Regular cardiac myocyte (primary cell): Measurements from ENCODE around the gene AFMID. TPM values are rescaled to one million over a fixed set of nuclear protein-coding genes. Genes with fewer than 3 reads are reported as not detected.

Experiments
- total RNA-seq: library from RNA; depleted of rRNA; stranded (reverse); fragments of >200 nt; gene quantifications from 2 replicates; pipeline ENCODE4 v1.2.3, GENCODE V29; 2014

AFMID gene, protein sequence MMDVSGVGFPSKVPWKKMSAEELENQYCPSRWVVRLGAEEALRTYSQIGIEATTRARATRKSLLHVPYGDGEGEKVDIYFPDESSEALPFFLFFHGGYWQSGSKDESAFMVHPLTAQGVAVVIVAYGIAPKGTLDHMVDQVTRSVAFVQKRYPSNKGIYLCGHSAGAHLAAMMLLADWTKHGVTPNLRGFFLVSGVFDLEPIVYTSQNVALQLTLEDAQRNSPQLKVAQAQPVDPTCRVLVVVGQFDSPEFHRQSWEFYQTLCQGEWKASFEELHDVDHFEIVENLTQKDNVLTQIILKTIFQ
- 55.2 and 60.4 TPM in 2 replicates for total RNA-seq

DNA sequence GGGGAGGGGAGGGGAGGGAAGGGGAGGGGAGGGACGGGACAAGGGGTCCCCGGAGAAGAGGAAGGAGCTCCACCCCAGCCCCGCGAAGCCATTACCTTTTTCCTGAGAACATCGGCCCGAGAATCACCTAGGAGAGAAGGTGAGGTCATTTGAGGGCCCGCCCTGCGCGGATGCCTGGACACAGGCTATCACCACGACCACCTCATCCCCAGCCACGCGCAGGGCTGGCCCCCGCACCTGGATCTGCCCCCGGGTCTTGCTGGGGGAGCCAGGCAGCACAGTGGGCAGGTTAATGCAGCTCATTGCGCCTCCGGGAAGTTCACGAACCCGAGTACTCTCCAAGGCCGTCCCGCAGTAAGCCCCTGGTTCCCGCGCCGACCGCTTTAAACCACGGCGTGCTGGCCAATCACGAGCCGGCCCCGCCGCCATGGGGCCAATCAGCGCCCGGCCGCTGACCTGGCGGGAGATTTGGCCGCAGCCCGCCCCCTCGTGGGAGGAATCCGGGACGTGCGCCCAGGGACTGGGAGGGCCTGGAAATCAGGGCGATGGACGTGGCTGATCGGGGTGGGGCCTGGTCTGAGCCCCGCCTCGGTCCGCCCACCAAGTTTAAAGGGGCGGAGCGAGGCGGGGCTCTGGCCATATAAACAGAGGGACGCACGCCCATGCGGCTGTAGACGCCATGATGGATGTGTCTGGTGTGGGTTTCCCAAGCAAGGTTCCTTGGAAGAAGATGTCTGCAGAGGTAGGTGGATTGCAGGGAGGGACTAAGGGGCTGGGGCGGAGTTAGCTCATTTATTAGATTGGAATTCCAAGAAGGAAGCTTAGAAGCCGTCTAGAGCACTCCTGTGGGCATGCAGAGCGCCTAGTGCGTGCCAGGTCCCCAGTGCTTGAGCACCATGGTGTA, at the start of gene AFMID, which contains the start of gene TK1:
AFMID (plus strand) TSS at position 671 of the 904 bp plus-strand sequence; CDS start at position 680, 9 bp downstream.
TK1 (minus strand) TSS at position 361 of the 904 bp plus-strand sequence; CDS start at position 303, 58 bp downstream.

DNA sequence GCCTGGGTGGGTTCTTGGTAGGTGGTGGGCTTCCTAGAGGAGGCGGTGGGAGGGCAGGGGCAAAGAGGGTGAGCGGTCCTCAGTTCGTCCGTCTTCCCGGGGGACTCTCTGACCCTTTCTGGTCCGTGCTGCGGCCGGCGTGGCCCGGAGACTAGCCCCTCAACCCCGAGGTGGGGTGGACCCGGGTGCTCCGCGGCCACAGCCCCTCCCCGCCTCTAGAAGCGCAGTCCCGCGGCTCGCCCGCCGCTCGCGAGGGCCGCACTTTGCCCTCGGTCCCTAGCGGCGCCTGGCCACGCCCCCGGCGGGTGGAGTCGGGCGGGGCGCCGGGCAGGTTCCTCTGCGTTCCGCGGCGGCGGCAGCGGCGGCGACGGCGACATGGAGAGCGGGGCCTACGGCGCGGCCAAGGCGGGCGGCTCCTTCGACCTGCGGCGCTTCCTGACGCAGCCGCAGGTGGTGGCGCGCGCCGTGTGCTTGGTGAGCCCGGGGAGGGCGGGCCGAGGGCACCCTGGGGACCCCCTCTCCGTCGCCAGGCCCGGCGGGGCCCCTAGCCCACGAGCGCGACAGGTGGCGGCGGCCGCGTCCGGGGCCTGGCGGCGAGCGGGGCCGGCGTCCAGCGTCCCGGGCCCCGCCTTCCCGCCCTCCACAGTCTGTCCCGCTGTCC, 18.8 kb upstream of the AFMID start, which contains the start of gene SYNGR2:
SYNGR2 (plus strand) TSS at position 340 of the 661 bp plus-strand sequence; CDS start at position 376, 36 bp downstream.

DNA sequence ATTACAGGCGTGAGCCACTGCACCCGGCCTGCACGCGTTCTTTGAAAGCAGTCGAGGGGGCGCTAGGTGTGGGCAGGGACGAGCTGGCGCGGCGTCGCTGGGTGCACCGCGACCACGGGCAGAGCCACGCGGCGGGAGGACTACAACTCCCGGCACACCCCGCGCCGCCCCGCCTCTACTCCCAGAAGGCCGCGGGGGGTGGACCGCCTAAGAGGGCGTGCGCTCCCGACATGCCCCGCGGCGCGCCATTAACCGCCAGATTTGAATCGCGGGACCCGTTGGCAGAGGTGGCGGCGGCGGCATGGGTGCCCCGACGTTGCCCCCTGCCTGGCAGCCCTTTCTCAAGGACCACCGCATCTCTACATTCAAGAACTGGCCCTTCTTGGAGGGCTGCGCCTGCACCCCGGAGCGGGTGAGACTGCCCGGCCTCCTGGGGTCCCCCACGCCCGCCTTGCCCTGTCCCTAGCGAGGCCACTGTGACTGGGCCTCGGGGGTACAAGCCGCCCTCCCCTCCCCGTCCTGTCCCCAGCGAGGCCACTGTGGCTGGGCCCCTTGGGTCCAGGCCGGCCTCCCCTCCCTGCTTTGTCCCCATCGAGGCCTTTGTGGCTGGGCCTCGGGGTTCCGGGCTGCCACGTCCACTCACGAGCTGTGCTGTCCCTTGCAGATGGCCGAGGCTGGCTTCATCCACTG, 27.0 kb downstream of the AFMID start, which contains the start of gene BIRC5:
BIRC5 (plus strand) TSS at position 238 of the 690 bp plus-strand sequence; CDS start at position 302, 64 bp downstream.

DNA sequence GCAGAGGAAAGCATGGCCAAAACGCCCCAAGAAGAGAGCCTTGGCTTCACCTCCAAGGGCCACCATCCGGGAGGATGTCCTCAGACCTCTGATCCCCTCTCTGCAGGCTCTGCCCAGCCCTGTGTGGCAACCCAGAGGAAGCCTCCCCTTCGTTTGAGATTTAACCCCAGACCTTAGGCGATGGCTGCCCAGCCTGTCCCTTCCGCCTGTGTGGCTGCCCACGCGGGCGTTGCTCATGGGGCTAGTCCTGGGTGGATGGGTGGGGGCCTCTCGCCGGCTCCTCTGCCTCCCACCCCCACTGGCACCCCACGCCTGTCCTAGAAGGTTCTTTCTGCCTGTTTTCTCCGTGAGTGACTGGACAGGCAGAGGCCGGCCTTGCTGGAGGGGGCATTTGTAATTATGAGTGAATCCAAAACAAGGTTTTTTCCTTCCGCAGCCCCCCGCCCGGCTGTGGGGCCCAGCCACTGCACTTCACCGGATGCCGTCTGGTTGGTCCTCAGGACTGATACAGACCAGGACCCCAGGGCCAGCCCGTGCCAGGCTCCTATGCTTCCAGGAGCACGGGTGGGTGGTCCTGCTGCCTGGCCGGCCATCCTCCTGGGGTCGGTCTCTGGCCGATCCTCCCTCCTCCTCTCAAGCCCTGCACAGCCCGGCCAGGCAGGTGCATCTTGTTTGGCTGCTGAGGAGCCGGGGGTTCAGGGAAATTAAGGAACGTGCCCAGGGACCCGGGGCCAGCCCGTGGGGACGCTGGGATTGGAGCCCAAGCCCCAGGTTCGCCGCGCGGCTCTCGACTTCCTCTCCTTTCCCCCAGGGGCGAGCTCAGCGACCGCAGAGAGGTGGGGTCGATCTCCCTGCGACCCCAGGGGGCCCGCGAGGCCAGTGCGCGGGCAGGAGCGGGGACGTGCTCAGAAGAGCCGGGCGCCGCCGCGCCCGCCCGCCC, 44.1 kb downstream of the AFMID start, which contains the start of gene TMEM235:
TMEM235 (plus strand) TSS at position 636 of the 940 bp plus-strand sequence. CDS start 393 bp downstream, outside the sequence.

Other genes starting within 250 kb of the AFMID start
- 2.5 and 4.2 TPM in 2 replicates for gene TNRC6C, start 228.7 kb upstream of the AFMID start, total RNA-seq
- 7.6 and 16.1 TPM in 2 replicates for gene TMC6, start 58.6 kb upstream of the AFMID start, total RNA-seq
- gene TMC8, start 56.6 kb upstream of the AFMID start, total RNA-seq = under 0.01 TPM in 1 of 2 replicates, not detected in the other
- gene C17orf99, start 41.0 kb upstream of the AFMID start, total RNA-seq = not detected in 2 replicates
- 11.3 and 17.8 TPM in 2 replicates for gene SYNGR2, start 18.8 kb upstream of the AFMID start, total RNA-seq
- gene TK1, start 310 bp upstream of the AFMID start, total RNA-seq = 18.6 and 198 TPM in 2 replicates
- gene BIRC5, start 26.9 kb downstream of the AFMID start, total RNA-seq = 9.0 and 87.8 TPM in 2 replicates
- not detected in 2 replicates for gene TMEM235, start 44.3 kb downstream of the AFMID start, total RNA-seq
- 33.0 and 59.4 TPM in 2 replicates for gene SOCS3, start 172.7 kb downstream of the AFMID start, total RNA-seq
- gene PGS1, start 191.3 kb downstream of the AFMID start, total RNA-seq = 20.3 and 36.9 TPM in 2 replicates